ENCODE measurements around the gene RNF213.
"Not testable (repeated sequence)": the region's sequence is repeated elsewhere in the genome, so short reads cannot be mapped to it uniquely, and the experiment has no call there.

RNF213 gene

GRCh38 chr17:80402102-80402501 is 141.4 kb downstream of the RNF213 start:
- H3K14ac ChIP-seq (ENCODE audit: low read length); H2BK120ac ChIP-seq (ENCODE audit: insufficient read depth, low read length, poor library complexity); H4K8ac ChIP-seq (ENCODE audit: low read depth, low read length); H3K9ac ChIP-seq (ENCODE audit: low read length); H3K18ac ChIP-seq (ENCODE audit: low read length); H3K4ac ChIP-seq (ENCODE audit: low read depth, low read length); H4K12ac ChIP-seq (ENCODE audit: low read depth, low read length); H2BK12ac ChIP-seq (ENCODE audit: low read length); H2AK5ac ChIP-seq (ENCODE audit: low read length); H3K9me3 ChIP-seq (ENCODE audit: insufficient read depth, low read depth, low read length); H3K79me2 ChIP-seq (ENCODE audit: control insufficient read depth, insufficient read depth, low read length, poor library complexity); H3K36me3 ChIP-seq (ENCODE audit: control insufficient read depth in 1 of 2, insufficient read depth in 2 of 2, low read length in 2 of 2); H3K27me3 ChIP-seq (ENCODE audit: insufficient read depth, low read length); H3K27ac ChIP-seq (ENCODE audit: low read depth, low read length); H2AFZ ChIP-seq (ENCODE audit: insufficient read depth, low read length, poor library complexity); H3K79me1 ChIP-seq (ENCODE audit: low read length); H2BK5ac ChIP-seq (ENCODE audit: low read depth, low read length, poor library complexity); DNase-seq; H3K4me1 ChIP-seq (ENCODE audit: control insufficient read depth in 1 of 2, insufficient read depth in 2 of 2, low read length in 2 of 2); H4K91ac ChIP-seq (ENCODE audit: low read depth, low read length); H3K4me3 ChIP-seq (ENCODE audit: low read depth, low read length); H3K4me2 ChIP-seq (ENCODE audit: low read length); H3K23ac ChIP-seq (ENCODE audit: low read length): not testable (repeated sequence)
- WGBS (ENCODE audit: extremely low coverage, insufficient coverage, insufficient read length): no CpG with 5 or more reads among the region's 13 CpGs

GRCh38 chr17:80402959-80403358 is 142.3 kb downstream of the RNF213 start:
- Histone ChIP-seq H3K27ac (ENCODE audit: low read depth, low read length) (no peak overlapping the region), H3K23ac (ENCODE audit: low read length) (no peak overlapping the region), H4K12ac (ENCODE audit: low read depth, low read length) (no peak overlapping the region), H3K79me1 (ENCODE audit: low read length) (no peaks in the 10 kb centered on the region), H2AK5ac (ENCODE audit: low read length) (no peak overlapping the region), H3K14ac (ENCODE audit: low read length) (no peak overlapping the region), H2BK12ac (ENCODE audit: low read length) (no peak overlapping the region), H3K79me2 (ENCODE audit: control insufficient read depth, insufficient read depth, low read length, poor library complexity) (no peaks in the 10 kb centered on the region), H2AFZ (ENCODE audit: insufficient read depth, low read length, poor library complexity) (no peak overlapping the region), H3K18ac (ENCODE audit: low read length) (no peak overlapping the region), H3K36me3 (ENCODE audit: control insufficient read depth in 1 of 2, insufficient read depth in 2 of 2, low read length in 2 of 2) (no peaks in the 10 kb centered on the region), H3K4me2 (ENCODE audit: low read length) (no peak overlapping the region), H4K91ac (ENCODE audit: low read depth, low read length) (no peak overlapping the region), H3K4ac (ENCODE audit: low read depth, low read length) (no peak overlapping the region), H3K27me3 (ENCODE audit: insufficient read depth, low read length) (no peaks in the 10 kb centered on the region), H2BK120ac (ENCODE audit: insufficient read depth, low read length, poor library complexity) (no peak overlapping the region), H4K8ac (ENCODE audit: low read depth, low read length) (no peak overlapping the region), H3K9ac (ENCODE audit: low read length) (no peak overlapping the region), H3K4me3 (ENCODE audit: low read depth, low read length) (no peak overlapping the region), H3K9me3 (ENCODE audit: insufficient read depth, low read depth, low read length) (no peaks in the 10 kb centered on the region), H3K4me1 (ENCODE audit: control insufficient read depth in 1 of 2, insufficient read depth in 2 of 2, low read length in 2 of 2) (no peaks in the 10 kb centered on the region), H2BK5ac (ENCODE audit: low read depth, low read length, poor library complexity) (no peak overlapping the region)
- no peak for DNase-seq
- WGBS (ENCODE audit: extremely low coverage, insufficient coverage, insufficient read length): no CpG with 5 or more reads among the region's 4 CpGs

GRCh38 chr17:80406146-80406545 is 145.5 kb downstream of the RNF213 start:
- Histone ChIP-seq H4K12ac (ENCODE audit: low read depth, low read length) (no peak overlapping the region), H3K9ac (ENCODE audit: low read length) (no peak overlapping the region), H3K4me1 (ENCODE audit: control insufficient read depth in 1 of 2, insufficient read depth in 2 of 2, low read length in 2 of 2) (no peaks in the 10 kb centered on the region), H2BK120ac (ENCODE audit: insufficient read depth, low read length, poor library complexity) (no peak overlapping the region), H3K23ac (ENCODE audit: low read length) (no peak overlapping the region), H3K4me3 (ENCODE audit: low read depth, low read length) (no peak overlapping the region), H3K18ac (ENCODE audit: low read length) (no peak overlapping the region), H3K9me3 (ENCODE audit: insufficient read depth, low read depth, low read length) (no peaks in the 10 kb centered on the region), H3K36me3 (ENCODE audit: control insufficient read depth in 1 of 2, insufficient read depth in 2 of 2, low read length in 2 of 2) (no peaks in the 10 kb centered on the region), H3K79me2 (ENCODE audit: control insufficient read depth, insufficient read depth, low read length, poor library complexity) (no peaks in the 10 kb centered on the region), H2AFZ (ENCODE audit: insufficient read depth, low read length, poor library complexity) (no peak overlapping the region), H2BK5ac (ENCODE audit: low read depth, low read length, poor library complexity) (no peak overlapping the region), H4K91ac (ENCODE audit: low read depth, low read length) (no peak overlapping the region), H2AK5ac (ENCODE audit: low read length) (no peak overlapping the region), H3K14ac (ENCODE audit: low read length) (no peak overlapping the region), H3K27me3 (ENCODE audit: insufficient read depth, low read length) (no peaks in the 10 kb centered on the region), H3K79me1 (ENCODE audit: low read length) (no peaks in the 10 kb centered on the region), H3K4me2 (ENCODE audit: low read length) (no peak overlapping the region), H3K4ac (ENCODE audit: low read depth, low read length) (no peak overlapping the region), H4K8ac (ENCODE audit: low read depth, low read length) (no peak overlapping the region), H2BK12ac (ENCODE audit: low read length) (no peak overlapping the region), H3K27ac (ENCODE audit: low read depth, low read length) (no peak overlapping the region)
- no CpG with 5 or more reads among the region's 8 CpGs for WGBS (ENCODE audit: extremely low coverage, insufficient coverage, insufficient read length)
- no peak for DNase-seq

GRCh38 chr17:80407917-80408316 is 147.3 kb downstream of the RNF213 start:
- not testable (repeated sequence) for H3K79me2 ChIP-seq (ENCODE audit: control insufficient read depth, insufficient read depth, low read length, poor library complexity); H4K12ac ChIP-seq (ENCODE audit: low read depth, low read length); H3K4ac ChIP-seq (ENCODE audit: low read depth, low read length); H3K14ac ChIP-seq (ENCODE audit: low read length); H3K18ac ChIP-seq (ENCODE audit: low read length); H3K79me1 ChIP-seq (ENCODE audit: low read length); H3K23ac ChIP-seq (ENCODE audit: low read length); H2BK12ac ChIP-seq (ENCODE audit: low read length); H2BK5ac ChIP-seq (ENCODE audit: low read depth, low read length, poor library complexity); H4K91ac ChIP-seq (ENCODE audit: low read depth, low read length); H2BK120ac ChIP-seq (ENCODE audit: insufficient read depth, low read length, poor library complexity); H3K27me3 ChIP-seq (ENCODE audit: insufficient read depth, low read length); H2AFZ ChIP-seq (ENCODE audit: insufficient read depth, low read length, poor library complexity); H2AK5ac ChIP-seq (ENCODE audit: low read length); H3K9ac ChIP-seq (ENCODE audit: low read length); H3K36me3 ChIP-seq (ENCODE audit: control insufficient read depth in 1 of 2, insufficient read depth in 2 of 2, low read length in 2 of 2); H3K9me3 ChIP-seq (ENCODE audit: insufficient read depth, low read depth, low read length); H4K8ac ChIP-seq (ENCODE audit: low read depth, low read length); H3K27ac ChIP-seq (ENCODE audit: low read depth, low read length); DNase-seq; H3K4me3 ChIP-seq (ENCODE audit: low read depth, low read length); H3K4me2 ChIP-seq (ENCODE audit: low read length); H3K4me1 ChIP-seq (ENCODE audit: control insufficient read depth in 1 of 2, insufficient read depth in 2 of 2, low read length in 2 of 2)
- WGBS (ENCODE audit: extremely low coverage, insufficient coverage, insufficient read length): no CpG with 5 or more reads among the region's 5 CpGs
